A549 (cell line): ENCODE results near the gene MUC6. TPM values are rescaled to one million over a fixed set of nuclear protein-coding genes. Genes with fewer than 3 reads are reported as not detected.

Source experiments
- ATAC-seq, 2 experiments: fragments of 200-7000 bp in 1 of 2; fragments of >200 bp in 1 of 2; cut with Nextera tagmentation in 1 of 2; cut with Tn5 transposase in 1 of 2; 3 replicates each; pipeline versions ENCODE4 v1.8.0 to v1.9.1; 2018 to 2020; ENCODE audit warnings: mild to moderate bottlenecking in 1 of 2, moderate library complexity in 1 of 2
- CTCF ChIA-PET: fragments of 300-600 bp; sonication (Branson Sonifier 250); formaldehyde crosslinking; extraction: SDS; loops from one replicate; lab custom pipeline; 2021; ENCODE audit warnings: antibody characterized with exemption, inconsistent platforms; lab: Yijun Ruan, JAX
- POLR2A ChIA-PET: fragments of 350-600 bp; formaldehyde crosslinking; extraction: SDS; loops from one replicate; lab custom pipeline; 2021; ENCODE audit warnings: antibody characterized with exemption, inconsistent platforms; lab: Yijun Ruan, JAX
- DNase-seq, 2 experiments: peaks; one replicate each; pipeline versions ENCODE4 v3.0.0 to v3.0.0-alpha.2; 2011 to 2016; ENCODE audit warnings: low read depth in 1 of 2, low spot score in 1 of 2
- FAIRE-seq: peaks from 2 replicates; lab custom pipeline; 2011; peaks lifted over from hg19 to GRCh38; lab: Jason Lieb, UNC
- H3K27ac ChIP-seq, 2 experiments: fragments of >200 bp; sonication (Bioruptor Twin); formaldehyde crosslinking; 3 replicates each; pipeline ENCODE4 v1.5.1; 2016 to 2017
- H3K4me1 ChIP-seq: fragments of >200 bp; sonication (Bioruptor Twin); formaldehyde crosslinking; 3 replicates; pipeline ENCODE4 v1.6.1; 2016
- H3K4me2 ChIP-seq: fragments of >200 bp; sonication (Bioruptor Twin); formaldehyde crosslinking; 3 replicates; pipeline ENCODE4 v1.6.1; 2016
- H3K4me3 ChIP-seq: fragments of >200 bp; sonication (Bioruptor Twin); formaldehyde crosslinking; 3 replicates; pipeline ENCODE4 v1.5.1; 2016
- H3K9me3 ChIP-seq: fragments of >200 bp; sonication (Bioruptor Twin); formaldehyde crosslinking; 3 replicates; pipeline ENCODE4 v1.6.1; 2016
- BHLHE40 ChIP-seq: IDR thresholded peaks from 2 replicates; pipeline ENCODE4 v1.6.1; 2012; ENCODE audit warnings: low read depth, low read length, inconsistent platforms
- ESRRA ChIP-seq: fragments of 150-350 bp; IDR thresholded peaks from 2 replicates; pipeline ENCODE4 v1.6.1; 2014; ENCODE audit warnings: mild to moderate bottlenecking, low read length, borderline replicate concordance
- HOXB13 ChIP-seq: fragments of 250-450 bp; sonication (Bioruptor Pico); IDR thresholded peaks from 2 replicates; pipeline ENCODE4 v1.5.0; 2020; ENCODE audit warnings: low read depth, mild to moderate bottlenecking, moderate library complexity
- JUN ChIP-seq, 2 experiments: fragments of >200 bp; sonication (Bioruptor Twin); formaldehyde crosslinking; IDR thresholded peaks; 2 replicates in 1 of 2; 3 replicates in 1 of 2; pipeline ENCODE4 v1.6.1; 2016 to 2017
- JUNB ChIP-seq: fragments of >200 bp; sonication (Bioruptor Twin); formaldehyde crosslinking; IDR thresholded peaks from 2 replicates; pipeline ENCODE4 v1.6.1; 2016
- KDM1A ChIP-seq: fragments of 200-600 bp; sonication (generic); IDR thresholded peaks from 2 replicates; pipeline ENCODE4 v1.6.1; 2016; ENCODE audit warnings: low read depth, mild to moderate bottlenecking
- MYC ChIP-seq: IDR thresholded peaks from 2 replicates; pipeline ENCODE4 v1.6.1; 2012; ENCODE audit warnings: mild to moderate bottlenecking, inconsistent platforms, low read length, improper control_type of control experiment, borderline replicate concordance
- PHF8 ChIP-seq: fragments of 200-600 bp; sonication (generic); IDR thresholded peaks from 2 replicates; pipeline ENCODE4 v1.6.1; 2016; ENCODE audit warnings: low read depth, mild to moderate bottlenecking, antibody characterized with exemption, moderate library complexity, borderline replicate concordance
- POLR2AphosphoS2 ChIP-seq: conservative IDR thresholded peaks from 2 replicates; pipeline ENCODE4 v1.6.1; 2012; ENCODE audit warnings: low read length, improper control_type of control experiment, inconsistent platforms
- RCOR1 ChIP-seq: fragments of 150-350 bp; IDR thresholded peaks from 2 replicates; pipeline ENCODE4 v1.6.1; 2014; ENCODE audit warnings: antibody characterized with exemption, low read length, low read depth
- SMC3 ChIP-seq: fragments of >200 bp; sonication (Bioruptor Twin); formaldehyde crosslinking; IDR thresholded peaks from 3 replicates; pipeline ENCODE4 v1.6.1; 2018; ENCODE audit warnings: inconsistent platforms
- TP53 ChIP-seq: fragments of 250-450 bp; sonication (Bioruptor Pico); IDR thresholded peaks from 2 replicates; pipeline ENCODE4 v1.5.0; 2021; ENCODE audit warnings: mild to moderate bottlenecking, moderate library complexity
- ZNF302 ChIP-seq: fragments of 250-450 bp; sonication (Bioruptor Pico); IDR thresholded peaks from 2 replicates; pipeline ENCODE4 v1.9.0; 2021; ENCODE audit warnings: inconsistent platforms, mild to moderate bottlenecking, moderate library complexity
- WGBS: methylation state at CpG from one replicate; pipeline ENCODE4 v1.1.6; 2017; ENCODE audit errors: missing lambda C conversion rate; 5-methylcytosine and 5-hydroxymethylcytosine counted together
- polyA plus RNA-seq, 4 experiments: library from polyadenylated mRNA; depleted of rRNA in 3 of 4; stranded (reverse); fragments of >200 nt; fragmentation: RNase III in 1 of 4; extraction: RNeasy Plus Mini Kit Qiagen cat#74134 plus additional on column Dnase treatment in 1 of 4; gene quantifications; 2 replicates in 3 of 4; 3 replicates in 1 of 4; pipeline ENCODE4 v1.2.3, GENCODE V29; 2011 to 2017
- TF ChIP-seq, protein P1 (sequence below): fragments of 150-350 bp; IDR thresholded peaks from 2 replicates; pipeline ENCODE4 v1.6.1; 2014; ENCODE audit warnings: low read depth, mild to moderate bottlenecking, low read length
- TF ChIP-seq, protein P2 (sequence below): IDR thresholded peaks from 2 replicates; pipeline ENCODE4 v1.6.1; 2012
- TF ChIP-seq, protein P3 (sequence below): IDR thresholded peaks from 2 replicates; pipeline ENCODE4 v1.6.1; 2012
- TF ChIP-seq, protein P4 (sequence below): fragments of 200-600 bp; sonication (generic); IDR thresholded peaks from 2 replicates; pipeline ENCODE4 v1.6.1; 2016; ENCODE audit warnings: antibody characterized with exemption, mild to moderate bottlenecking, moderate library complexity
- TF ChIP-seq, protein P5 (sequence below): fragments of 250-450 bp; sonication (Bioruptor Pico); IDR thresholded peaks from 2 replicates; pipeline ENCODE4 v1.5.0; 2021; ENCODE audit warnings: mild to moderate bottlenecking, moderate library complexity, borderline replicate concordance

Gene MUC6
- polyA plus RNA-seq, 2 of the 4 experiments (the other 2 are of a cell fraction): not detected

DNA sequence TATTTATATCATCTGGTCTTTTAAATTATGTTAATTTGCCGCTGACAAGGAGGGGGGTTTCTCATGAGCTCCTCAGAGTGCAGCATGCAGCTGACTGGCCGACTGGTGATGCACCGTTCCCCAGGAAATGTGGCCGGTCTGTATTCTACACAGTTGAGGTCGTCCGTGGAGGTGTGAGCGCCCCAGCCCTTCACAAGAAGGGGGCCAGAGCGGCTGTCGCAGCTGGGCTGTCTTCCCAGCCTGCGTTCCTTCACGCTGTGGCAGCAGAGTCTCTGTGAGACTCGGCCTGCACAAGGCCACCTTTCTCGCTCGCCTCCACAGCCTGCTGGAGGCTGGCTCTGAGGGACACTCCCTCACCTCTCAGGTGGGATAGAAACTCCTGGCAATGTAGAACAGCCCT is 67.7 kb downstream of the MUC6 start:
- POLR2A ChIA-PET: no interaction called here
- ATAC-seq (no peak), FAIRE-seq (no peak), DNase-seq (no peak)
- H3K4me3 ChIP-seq: no peak overlapping the region
- H3K4me2 ChIP-seq: no peak overlapping the region
- H3K27ac ChIP-seq: no peak overlapping the region
- CTCF ChIA-PET: interaction anchor here (0.9 to 1.6 kb wide), 2 partner anchors 16 to 82 kb away, joined by 3 to 4 read pairs; no protein-coding TSS in a partner anchor
- peaks cover 2% of the 10 kb centered on the region; the same call in 1 of the 3 replicates for H3K9me3 ChIP-seq
- 91% methylated on average over 14 of the region's 14 CpGs for WGBS
- H3K4me1 ChIP-seq: peaks cover 6% of the 10 kb centered on the region; the same call in 1 of the 3 replicates
- TF ChIP-seq ZNF302 (CRISPR knock-in tag) (no peak), RCOR1 (no peak), BHLHE40 (no peak), PHF8 (no peak), MYC (no peak), JUNB (no peak), POLR2AphosphoS2 (no peak), SMC3 (no peak), ESRRA (no peak), KDM1A (no peak), TP53 (CRISPR knock-in tag) (no peak), JUN (IDR thresholded peaks at IDR 0.05) (no peak), HOXB13 (CRISPR knock-in tag) (no peak)
- TF ChIP-seq, protein P1, sequence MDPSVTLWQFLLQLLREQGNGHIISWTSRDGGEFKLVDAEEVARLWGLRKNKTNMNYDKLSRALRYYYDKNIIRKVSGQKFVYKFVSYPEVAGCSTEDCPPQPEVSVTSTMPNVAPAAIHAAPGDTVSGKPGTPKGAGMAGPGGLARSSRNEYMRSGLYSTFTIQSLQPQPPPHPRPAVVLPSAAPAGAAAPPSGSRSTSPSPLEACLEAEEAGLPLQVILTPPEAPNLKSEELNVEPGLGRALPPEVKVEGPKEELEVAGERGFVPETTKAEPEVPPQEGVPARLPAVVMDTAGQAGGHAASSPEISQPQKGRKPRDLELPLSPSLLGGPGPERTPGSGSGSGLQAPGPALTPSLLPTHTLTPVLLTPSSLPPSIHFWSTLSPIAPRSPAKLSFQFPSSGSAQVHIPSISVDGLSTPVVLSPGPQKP: no peak
- TF ChIP-seq, protein P2, sequence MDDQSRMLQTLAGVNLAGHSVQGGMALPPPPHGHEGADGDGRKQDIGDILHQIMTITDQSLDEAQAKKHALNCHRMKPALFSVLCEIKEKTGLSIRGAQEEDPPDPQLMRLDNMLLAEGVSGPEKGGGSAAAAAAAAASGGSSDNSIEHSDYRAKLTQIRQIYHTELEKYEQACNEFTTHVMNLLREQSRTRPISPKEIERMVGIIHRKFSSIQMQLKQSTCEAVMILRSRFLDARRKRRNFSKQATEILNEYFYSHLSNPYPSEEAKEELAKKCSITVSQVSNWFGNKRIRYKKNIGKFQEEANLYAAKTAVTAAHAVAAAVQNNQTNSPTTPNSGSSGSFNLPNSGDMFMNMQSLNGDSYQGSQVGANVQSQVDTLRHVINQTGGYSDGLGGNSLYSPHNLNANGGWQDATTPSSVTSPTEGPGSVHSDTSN: no peak
- TF ChIP-seq, protein P3, sequence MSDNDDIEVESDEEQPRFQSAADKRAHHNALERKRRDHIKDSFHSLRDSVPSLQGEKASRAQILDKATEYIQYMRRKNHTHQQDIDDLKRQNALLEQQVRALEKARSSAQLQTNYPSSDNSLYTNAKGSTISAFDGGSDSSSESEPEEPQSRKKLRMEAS: no peak
- TF ChIP-seq, protein P4, sequence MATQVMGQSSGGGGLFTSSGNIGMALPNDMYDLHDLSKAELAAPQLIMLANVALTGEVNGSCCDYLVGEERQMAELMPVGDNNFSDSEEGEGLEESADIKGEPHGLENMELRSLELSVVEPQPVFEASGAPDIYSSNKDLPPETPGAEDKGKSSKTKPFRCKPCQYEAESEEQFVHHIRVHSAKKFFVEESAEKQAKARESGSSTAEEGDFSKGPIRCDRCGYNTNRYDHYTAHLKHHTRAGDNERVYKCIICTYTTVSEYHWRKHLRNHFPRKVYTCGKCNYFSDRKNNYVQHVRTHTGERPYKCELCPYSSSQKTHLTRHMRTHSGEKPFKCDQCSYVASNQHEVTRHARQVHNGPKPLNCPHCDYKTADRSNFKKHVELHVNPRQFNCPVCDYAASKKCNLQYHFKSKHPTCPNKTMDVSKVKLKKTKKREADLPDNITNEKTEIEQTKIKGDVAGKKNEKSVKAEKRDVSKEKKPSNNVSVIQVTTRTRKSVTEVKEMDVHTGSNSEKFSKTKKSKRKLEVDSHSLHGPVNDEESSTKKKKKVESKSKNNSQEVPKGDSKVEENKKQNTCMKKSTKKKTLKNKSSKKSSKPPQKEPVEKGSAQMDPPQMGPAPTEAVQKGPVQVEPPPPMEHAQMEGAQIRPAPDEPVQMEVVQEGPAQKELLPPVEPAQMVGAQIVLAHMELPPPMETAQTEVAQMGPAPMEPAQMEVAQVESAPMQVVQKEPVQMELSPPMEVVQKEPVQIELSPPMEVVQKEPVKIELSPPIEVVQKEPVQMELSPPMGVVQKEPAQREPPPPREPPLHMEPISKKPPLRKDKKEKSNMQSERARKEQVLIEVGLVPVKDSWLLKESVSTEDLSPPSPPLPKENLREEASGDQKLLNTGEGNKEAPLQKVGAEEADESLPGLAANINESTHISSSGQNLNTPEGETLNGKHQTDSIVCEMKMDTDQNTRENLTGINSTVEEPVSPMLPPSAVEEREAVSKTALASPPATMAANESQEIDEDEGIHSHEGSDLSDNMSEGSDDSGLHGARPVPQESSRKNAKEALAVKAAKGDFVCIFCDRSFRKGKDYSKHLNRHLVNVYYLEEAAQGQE: no peak
- TF ChIP-seq, protein P5, sequence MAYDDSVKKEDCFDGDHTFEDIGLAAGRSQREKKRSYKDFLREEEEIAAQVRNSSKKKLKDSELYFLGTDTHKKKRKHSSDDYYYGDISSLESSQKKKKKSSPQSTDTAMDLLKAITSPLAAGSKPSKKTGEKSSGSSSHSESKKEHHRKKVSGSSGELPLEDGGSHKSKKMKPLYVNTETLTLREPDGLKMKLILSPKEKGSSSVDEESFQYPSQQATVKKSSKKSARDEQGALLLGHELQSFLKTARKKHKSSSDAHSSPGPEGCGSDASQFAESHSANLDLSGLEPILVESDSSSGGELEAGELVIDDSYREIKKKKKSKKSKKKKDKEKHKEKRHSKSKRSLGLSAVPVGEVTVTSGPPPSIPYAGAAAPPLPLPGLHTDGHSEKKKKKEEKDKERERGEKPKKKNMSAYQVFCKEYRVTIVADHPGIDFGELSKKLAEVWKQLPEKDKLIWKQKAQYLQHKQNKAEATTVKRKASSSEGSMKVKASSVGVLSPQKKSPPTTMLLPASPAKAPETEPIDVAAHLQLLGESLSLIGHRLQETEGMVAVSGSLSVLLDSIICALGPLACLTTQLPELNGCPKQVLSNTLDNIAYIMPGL: no peak
